BLaER1 treated with 17β-estradiol and CSF1 and Interleukin-3, amounts not matched to agents 10 nM and 100 nM (cell line): ENCODE results near the gene ADARB2.
"Not testable (repeated sequence)": the region's sequence is repeated elsewhere in the genome, so short reads cannot be mapped to it uniquely, and the experiment has no call there.

Source experiments
- H3K27ac ChIP-seq, 11 experiments: shearing (Covaris generic); formaldehyde crosslinking; 2 replicates each; pipeline ENCODE4 v1.8.1; 2022
- H3K27me3 ChIP-seq, 11 experiments: shearing (Covaris generic); formaldehyde crosslinking; 2 replicates each; pipeline ENCODE4 v1.8.1; 2022
- H3K36me3 ChIP-seq, 11 experiments: shearing (Covaris generic); formaldehyde crosslinking; 2 replicates each; pipeline ENCODE4 v1.8.1; 2022
- H3K4me1 ChIP-seq, 10 experiments: shearing (Covaris generic); formaldehyde crosslinking; 2 replicates each; pipeline ENCODE4 v1.8.1; 2022
- H3K4me2 ChIP-seq, 11 experiments: shearing (Covaris generic); formaldehyde crosslinking; 2 replicates each; pipeline ENCODE4 v1.8.1; 2022
- H3K4me3 ChIP-seq, 10 experiments: shearing (Covaris generic); formaldehyde crosslinking; 2 replicates each; pipeline ENCODE4 v1.8.1; 2022
- H3K9ac ChIP-seq, 11 experiments: shearing (Covaris generic); formaldehyde crosslinking; 2 replicates each; pipeline ENCODE4 v1.8.1; 2022
- H3K9me3 ChIP-seq, 11 experiments: shearing (Covaris generic); formaldehyde crosslinking; replicated peaks in 1 of 11; 2 replicates each; pipeline ENCODE4 v1.8.1; 2022
- H4K20me1 ChIP-seq, 11 experiments: shearing (Covaris generic); formaldehyde crosslinking; 2 replicates each; pipeline ENCODE4 v1.8.1; 2022
- Cebpa-rat ChIP-seq, 11 experiments: shearing (Covaris generic); IDR thresholded peaks; 2 replicates each; pipeline ENCODE4 v1.8.1; 2022

The ADARB2 gene

DNA sequence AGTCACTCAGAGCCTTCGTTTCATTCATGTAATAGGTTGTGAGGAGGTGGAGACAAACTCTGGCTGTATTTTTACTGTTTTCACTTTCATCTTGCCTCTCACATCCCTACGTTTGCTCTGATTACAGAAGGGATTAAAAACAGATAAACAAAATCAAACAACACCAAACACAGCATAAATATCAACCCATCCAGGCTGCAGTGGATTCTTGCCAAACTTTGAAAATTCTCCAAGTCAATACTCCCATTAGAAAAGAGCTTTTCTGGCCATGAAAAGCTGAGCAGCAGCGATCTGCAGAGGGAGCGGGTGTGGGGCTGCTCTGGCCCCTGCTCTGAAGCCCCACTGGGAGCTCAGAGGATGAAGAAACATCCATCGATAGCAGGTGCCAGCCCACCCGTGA is 397.9 kb downstream of the ADARB2 start:
- Histone ChIP-seq H3K9ac (no peak overlapping the region), H3K4me2 (peak overlapping the region in 1 of 11 experiments; percentile 28; a peak in 1 of 22 replicates), H3K4me1 (peaks cover 0 to 3% (median 0%) of the 10 kb centered on the region in 10 experiments; a peak in 2 of 20 replicates), H3K27me3 (no peaks in the 10 kb centered on the region), H3K36me3 (no peaks in the 10 kb centered on the region), H3K9me3 (peaks cover 0 to 19% (median 12%) of the 10 kb centered on the region in 11 experiments; a peak in 13 of 22 replicates), H3K27ac (no peak overlapping the region), H4K20me1 (peaks cover 0 to under 1% (median 0%) of the 10 kb centered on the region in 11 experiments; a peak in 1 of 22 replicates), H3K4me3 (no peak overlapping the region)
- TF ChIP-seq Cebpa-rat (IDR thresholded peaks at IDR 0.05), result no peak

DNA sequence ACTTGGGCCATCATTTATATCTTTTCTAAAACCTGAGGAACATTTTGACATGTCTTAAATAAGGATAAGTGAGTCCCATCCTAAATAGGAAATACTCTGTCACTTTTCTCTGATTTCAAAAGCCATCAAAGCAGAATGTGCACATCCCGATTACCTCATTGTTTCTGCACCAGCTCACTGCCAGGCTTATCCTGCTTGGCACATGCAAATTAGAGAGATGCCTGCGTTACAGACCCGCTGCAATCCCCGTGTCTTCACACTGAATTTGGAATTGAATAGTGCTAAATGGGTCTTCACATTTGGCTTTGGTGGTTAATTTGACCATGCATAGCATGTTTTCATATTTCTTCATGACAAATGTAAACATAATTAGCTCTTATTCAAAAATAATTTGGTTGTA is 401.7 kb downstream of the ADARB2 start:
- Histone ChIP-seq H3K27ac (no peak overlapping the region), H3K4me1 (peaks cover 0 to 3% (median 0%) of the 10 kb centered on the region in 10 experiments; a peak in 2 of 20 replicates), H3K36me3 (no peaks in the 10 kb centered on the region), H3K9ac (no peak overlapping the region), H3K9me3 (peaks cover 0 to 4% (median 1%) of the 10 kb centered on the region in 11 experiments; a peak in 10 of 22 replicates), H4K20me1 (no peaks in the 10 kb centered on the region), H3K4me2 (no peak overlapping the region), H3K4me3 (no peak overlapping the region), H3K27me3 (no peaks in the 10 kb centered on the region)
- no peak for TF ChIP-seq Cebpa-rat (IDR thresholded peaks at IDR 0.05)

DNA sequence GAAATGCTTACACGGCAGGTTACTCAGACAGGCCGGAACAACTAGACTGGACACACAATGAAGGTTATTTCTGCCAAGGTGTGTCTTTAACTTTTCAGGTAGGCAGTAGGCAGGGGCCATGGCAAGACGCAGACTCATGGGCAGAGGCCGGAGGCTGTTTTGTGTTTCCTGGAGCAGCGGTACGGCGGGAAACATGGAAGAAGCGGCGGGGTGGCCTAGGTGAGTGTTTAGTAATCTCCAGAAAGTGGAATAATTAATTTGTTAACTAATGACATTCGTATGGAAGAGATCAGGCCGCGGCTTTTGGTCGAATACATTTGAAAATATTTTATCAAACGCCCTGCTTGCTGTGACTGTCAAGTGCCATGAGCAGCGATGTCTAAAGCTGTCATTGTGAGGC is 403.3 kb downstream of the ADARB2 start:
- Histone ChIP-seq H3K4me1 (no peaks in the 10 kb centered on the region), H3K36me3 (no peaks in the 10 kb centered on the region), H3K27ac (no peak overlapping the region), H3K27me3 (no peaks in the 10 kb centered on the region), H3K9me3 (no peaks in the 10 kb centered on the region; a peak in 1 of 22 replicates), H4K20me1 (no peaks in the 10 kb centered on the region), H3K9ac (no peak overlapping the region), H3K4me2 (no peak overlapping the region), H3K4me3 (no peak overlapping the region)
- TF ChIP-seq Cebpa-rat (IDR thresholded peaks at IDR 0.05), result no peak

DNA sequence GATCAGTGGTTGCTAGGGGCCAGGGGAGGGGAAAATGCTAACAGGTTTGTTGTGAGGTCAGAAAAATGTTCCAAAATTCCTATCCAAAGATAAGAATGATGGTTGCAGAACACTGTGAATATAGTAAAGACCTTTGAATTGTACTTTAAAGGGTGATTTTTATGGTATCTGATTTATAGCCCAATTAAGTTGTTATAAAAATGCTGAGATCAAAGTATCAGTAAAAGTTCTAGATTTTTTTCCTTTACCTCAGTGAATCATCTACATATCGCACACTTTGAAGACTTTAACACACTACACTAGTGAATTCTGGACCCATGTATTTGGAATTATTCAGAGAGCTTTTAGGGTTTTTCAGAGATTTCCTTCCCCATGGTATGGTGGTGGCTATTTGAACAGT is 405.8 kb downstream of the ADARB2 start:
- peaks cover 0 to 1% (median 0%) of the 10 kb centered on the region in 10 experiments; a peak in 2 of 20 replicates for H3K4me1 ChIP-seq
- no peaks in the 10 kb centered on the region for H3K27me3 ChIP-seq
- H3K9me3 ChIP-seq, result peaks cover 0 to 18% (median 9%) of the 10 kb centered on the region in 11 experiments; a peak in 14 of 22 replicates
- no peak for TF ChIP-seq Cebpa-rat (IDR thresholded peaks at IDR 0.05)
- no peak overlapping the region for H3K9ac ChIP-seq
- H3K27ac ChIP-seq, result no peak overlapping the region
- H3K4me2 ChIP-seq, result no peak overlapping the region
- H3K36me3 ChIP-seq, result no peaks in the 10 kb centered on the region
- no peaks in the 10 kb centered on the region for H4K20me1 ChIP-seq
- no peak overlapping the region for H3K4me3 ChIP-seq

DNA sequence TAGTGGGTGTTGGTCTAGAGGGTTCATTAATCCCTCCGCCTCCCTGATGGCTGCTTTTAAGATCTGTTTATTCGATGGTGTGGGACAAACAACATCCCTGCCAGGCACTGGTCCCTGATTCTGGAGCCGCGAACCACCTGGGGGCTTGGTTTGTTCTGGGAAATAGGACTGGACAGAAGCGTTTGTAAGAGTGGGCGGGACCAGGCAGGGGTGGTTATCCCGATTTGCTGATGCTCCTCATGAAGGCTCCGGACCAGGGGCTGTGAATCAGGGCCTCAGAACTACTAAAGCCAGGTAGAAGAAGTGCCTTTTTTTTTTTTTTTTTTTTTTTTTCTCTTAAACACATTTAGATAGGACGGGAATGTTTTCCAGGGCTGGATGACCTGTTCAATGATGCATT is 407.7 kb downstream of the ADARB2 start:
- Histone ChIP-seq H4K20me1 (no peaks in the 10 kb centered on the region), H3K36me3 (no peaks in the 10 kb centered on the region), H3K27me3 (no peaks in the 10 kb centered on the region), H3K4me1 (peaks cover 0 to 6% (median 0%) of the 10 kb centered on the region in 10 experiments; a peak in 4 of 20 replicates), H3K4me2 (no peak overlapping the region), H3K9ac (no peak overlapping the region), H3K9me3 (peaks cover 0 to 18% (median 10%) of the 10 kb centered on the region in 11 experiments; a peak in 14 of 22 replicates), H3K27ac (no peak overlapping the region), H3K4me3 (no peak overlapping the region)
- TF ChIP-seq Cebpa-rat (IDR thresholded peaks at IDR 0.05), result no peak

DNA sequence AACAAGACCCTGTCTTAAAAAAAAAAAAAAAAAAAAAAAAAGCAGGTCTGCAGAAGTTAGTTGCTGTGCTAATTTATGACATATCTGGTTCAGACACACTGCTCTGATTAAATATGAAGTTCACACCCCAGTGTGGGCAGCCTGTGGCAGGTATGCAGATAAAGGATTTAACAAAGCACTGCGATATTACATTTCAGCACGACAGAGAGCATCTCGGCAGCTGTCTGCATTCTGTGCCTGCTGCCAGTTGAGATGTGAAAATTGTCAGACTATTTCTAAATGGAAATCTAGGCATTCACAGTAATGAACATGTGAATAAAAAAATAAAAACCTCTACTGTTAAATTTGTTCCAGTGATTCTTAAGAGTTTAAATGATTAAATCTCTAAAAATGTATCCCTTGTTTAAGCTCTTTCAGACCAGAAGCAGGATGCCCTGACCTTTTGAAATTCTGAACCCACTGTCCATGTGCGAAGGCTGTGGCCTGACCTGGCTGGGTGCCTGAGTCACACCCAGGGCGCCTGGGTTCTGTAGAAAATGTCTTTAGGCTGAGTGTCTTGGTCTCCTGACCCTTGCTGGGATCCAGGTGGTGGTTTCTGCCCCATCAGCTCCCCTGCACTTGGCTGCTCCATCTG is 408.2 kb downstream of the ADARB2 start:
- Histone ChIP-seq H3K9me3 (peaks cover 0 to 18% (median 13%) of the 10 kb centered on the region in 11 experiments; a peak in 14 of 22 replicates), H3K36me3 (no peaks in the 10 kb centered on the region), H3K4me3 (no peak overlapping the region), H4K20me1 (no peaks in the 10 kb centered on the region), H3K27me3 (no peaks in the 10 kb centered on the region), H3K9ac (no peak overlapping the region), H3K4me2 (no peak overlapping the region), H3K4me1 (peaks cover 0 to 6% (median under 1%) of the 10 kb centered on the region in 10 experiments; a peak in 5 of 20 replicates), H3K27ac (no peak overlapping the region)
- TF ChIP-seq Cebpa-rat (IDR thresholded peaks at IDR 0.05), result no peak

DNA sequence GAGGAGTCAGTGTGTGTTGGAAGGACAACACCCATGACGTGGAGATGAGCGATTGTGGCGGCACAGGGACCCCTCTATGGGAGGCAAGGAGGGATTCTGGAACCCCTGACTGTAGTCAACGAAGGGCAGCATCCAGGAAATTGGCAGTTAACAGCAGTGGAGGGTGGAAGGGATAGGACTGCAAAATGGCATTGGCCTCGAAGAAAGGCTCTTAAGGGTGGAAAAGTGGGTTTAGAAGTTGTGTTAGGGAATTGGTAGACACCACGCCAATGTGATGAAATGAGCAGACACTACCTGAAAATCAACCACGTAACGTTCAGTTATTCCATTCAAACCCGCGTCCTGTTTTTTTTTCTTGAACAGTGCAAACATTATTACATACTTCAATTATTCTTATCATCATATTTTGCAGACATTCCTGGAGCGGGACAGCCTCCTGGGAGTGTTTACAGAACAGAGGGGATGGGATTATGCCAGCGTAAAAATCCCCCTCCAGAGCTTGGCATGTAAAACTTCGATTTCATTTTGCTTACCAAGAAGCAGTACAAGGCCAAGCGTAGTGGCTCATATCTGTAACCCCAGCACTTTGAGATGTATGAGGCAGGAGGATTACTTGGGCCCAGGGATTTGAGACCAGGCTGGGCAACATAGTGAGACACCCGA is 409.0 kb downstream of the ADARB2 start:
- H3K9ac ChIP-seq, result no peak overlapping the region
- H3K27ac ChIP-seq, result no peak overlapping the region
- H3K4me2 ChIP-seq, result no peak overlapping the region
- no peaks in the 10 kb centered on the region for H4K20me1 ChIP-seq
- H3K36me3 ChIP-seq, result no peaks in the 10 kb centered on the region
- TF ChIP-seq Cebpa-rat (IDR thresholded peaks at IDR 0.05), result no peak
- no peak overlapping the region for H3K4me3 ChIP-seq
- H3K4me1 ChIP-seq, result peaks cover 0 to 6% (median 2%) of the 10 kb centered on the region in 10 experiments; a peak in 5 of 20 replicates
- H3K9me3 ChIP-seq, result peaks cover 0 to 18% (median 13%) of the 10 kb centered on the region in 11 experiments; a peak in 14 of 22 replicates
- no peaks in the 10 kb centered on the region for H3K27me3 ChIP-seq

DNA sequence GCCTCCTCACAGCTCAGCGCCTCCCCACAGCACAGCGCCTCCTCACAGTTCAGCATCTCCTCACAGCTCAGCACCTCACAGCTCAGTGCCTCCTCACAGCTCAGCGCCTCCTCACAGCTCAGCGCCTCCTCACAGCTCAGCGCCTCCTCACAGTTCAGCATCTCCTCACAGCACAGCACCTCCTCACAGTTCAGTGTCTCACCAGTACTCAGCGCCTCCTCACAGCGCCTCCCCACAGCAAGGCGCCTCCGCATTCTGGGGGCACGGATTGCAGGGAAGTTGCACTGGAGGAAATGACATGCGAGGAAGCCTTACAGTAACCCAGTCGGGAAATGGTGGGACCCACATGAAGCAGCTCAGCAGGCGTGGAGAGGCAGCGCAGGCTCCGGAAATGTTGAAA is 409.6 kb downstream of the ADARB2 start:
- no peaks in the 10 kb centered on the region for H3K36me3 ChIP-seq
- H3K9ac ChIP-seq, result no peak overlapping the region

DNA sequence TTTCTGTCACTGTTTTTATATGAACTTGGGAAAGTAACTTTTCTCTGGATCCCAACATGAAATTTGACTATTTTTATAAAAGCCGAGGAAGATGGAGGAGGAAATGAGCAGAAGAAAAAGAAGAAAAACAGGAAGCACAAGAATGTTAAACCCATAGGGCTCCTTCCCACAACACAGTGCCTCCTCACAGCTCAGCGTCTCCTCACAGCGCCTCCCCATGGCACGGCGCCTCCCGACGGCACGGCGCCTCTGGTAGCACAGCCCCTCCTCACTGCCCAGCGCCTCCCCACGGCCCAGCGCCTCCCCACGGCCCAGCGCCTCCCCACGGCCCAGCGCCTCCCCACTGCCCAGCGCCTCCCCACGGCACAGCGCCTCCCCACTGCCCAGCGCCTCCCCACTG is 410.8 kb downstream of the ADARB2 start:
- Histone ChIP-seq H3K4me2 (peak overlapping the region in 2 of 11 experiments; percentile 19 to 26; a peak in 1 of 22 replicates), H3K9me3 (peaks cover 0 to 18% (median 13%) of the 10 kb centered on the region in 11 experiments; a peak in 14 of 22 replicates)
- H3K27ac ChIP-seq, H3K36me3 ChIP-seq, H3K4me1 ChIP-seq, H3K4me3 ChIP-seq, H3K27me3 ChIP-seq, H4K20me1 ChIP-seq, H3K9ac ChIP-seq: not testable (repeated sequence)

More for the DNA sequence above, 409.6 kb downstream of the ADARB2 start:
- no peak for TF ChIP-seq Cebpa-rat (IDR thresholded peaks at IDR 0.05)
- Histone ChIP-seq H3K4me2 (no peak overlapping the region), H3K4me1 (peaks cover 0 to 6% (median 2%) of the 10 kb centered on the region in 10 experiments; a peak in 5 of 20 replicates), H4K20me1 (no peaks in the 10 kb centered on the region), H3K27ac (no peak overlapping the region), H3K9me3 (peaks cover 0 to 18% (median 13%) of the 10 kb centered on the region in 11 experiments; a peak in 14 of 22 replicates), H3K4me3 (no peak overlapping the region), H3K27me3 (no peaks in the 10 kb centered on the region)
